Mucosa of descending colon (tissue), 3 donors: Measurements from ENCODE around the gene MRPL12. TPM values are rescaled to one million over a fixed set of nuclear protein-coding genes. Genes with fewer than 3 reads are reported as not detected.

ENCODE experiments used
- ATAC-seq: fragments of 200-7000 bp; cut with Tn5 transposase; one replicate; pipeline ENCODE4 v1.9.1; 2020; ENCODE audit warnings: mild to moderate bottlenecking, moderate library complexity
- DNase-seq, 3 donors: peaks; one replicate each; pipeline ENCODE4 v3.0.0-alpha.2; 2020
- H3K36me3 ChIP-seq: fragments of 200-600 bp; one replicate; pipeline ENCODE4 v1.8.0; 2021; ENCODE audit warnings: low read depth, mild to moderate bottlenecking
- H3K4me1 ChIP-seq: fragments of 200-600 bp; one replicate; pipeline ENCODE4 v1.8.0; 2021; ENCODE audit warnings: low read depth, mild to moderate bottlenecking
- H3K4me3 ChIP-seq: fragments of 200-600 bp; one replicate; pipeline ENCODE4 v1.8.0; 2021; ENCODE audit warnings: mild to moderate bottlenecking
- H3K9me3 ChIP-seq: fragments of 200-600 bp; one replicate; pipeline ENCODE4 v1.8.0; 2021; ENCODE audit warnings: mild to moderate bottlenecking
- intact Hi-C, 2 donors: fragments of 100-400 bp; cut with DNase I in 1 of 2; cut with micrococcal nuclease in 1 of 2; formaldehyde crosslinking; loops; one replicate each; pipeline versions ENCODE4 v1.11.0 to v1.11.1; 2022; cut with DNase I, micrococcal nuclease
- total RNA-seq, 3 donors: library from RNA; stranded (reverse); fragmentation: NEBNext Ultra II Directional in 2 of 3; extraction: Animal tissue kit (Norgen Biotek cat#: 25700) in 2 of 3; gene quantifications; one replicate each; pipeline versions ENCODE4 v1.2.1 to v1.2.4, GENCODE V29; 2021 to 2023
- TF ChIP-seq, protein P1 (sequence below): fragments of 200-600 bp; IDR thresholded peaks from one replicate; pipeline ENCODE4 v1.8.0; 2022; ENCODE audit warnings: antibody characterized with exemption, mild to moderate bottlenecking
- donor health status: DM: no; HTN: no; CAD: no; lungs with moderate emphysema.
- donor health status: DM: no; HTN: no; CAD: no.
- donor health status: DM: no; HTN: yes; CAD: no.

Gene MRPL12
- total RNA-seq, 3 donors from 2014 or later = 69.0 to 109 (median 108) TPM

DNA sequence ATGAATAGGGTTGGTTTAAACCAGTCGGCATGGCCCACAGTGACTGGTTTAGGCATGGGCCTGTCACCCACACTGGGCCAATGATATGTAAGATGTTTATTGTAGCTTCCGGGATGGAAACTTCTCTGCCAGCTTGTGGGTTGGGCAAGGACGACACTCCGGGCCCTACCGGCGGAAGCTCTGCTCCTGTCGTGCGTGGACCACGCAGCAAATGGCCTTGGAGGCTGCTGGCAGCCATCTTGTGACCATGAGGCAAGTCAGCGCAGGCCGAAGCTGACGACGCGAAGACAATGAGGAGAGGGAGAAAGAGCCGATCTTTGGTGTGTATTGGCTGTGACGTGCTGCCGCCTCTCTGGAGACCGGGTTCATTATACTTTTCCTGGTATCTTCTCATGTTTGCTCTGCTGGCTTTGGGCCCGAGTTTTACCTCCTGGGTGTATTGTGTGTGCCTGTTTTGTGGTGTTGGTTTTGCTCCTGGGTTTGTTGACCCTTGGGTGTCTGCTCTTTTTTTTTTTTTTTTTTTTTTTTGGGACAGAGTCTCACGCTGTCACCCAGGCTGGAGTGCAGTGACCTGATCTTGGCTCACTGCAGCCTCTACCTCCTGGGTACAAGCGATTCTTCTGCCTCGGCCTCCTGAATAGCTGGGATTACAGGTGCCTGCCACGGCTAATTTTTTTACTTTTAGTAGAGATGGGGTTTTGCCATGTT lies 24.3 kb downstream of the MRPL12 start:
- intact Hi-C loops = no loop called here
- no peaks in the 10 kb centered on the region for H3K36me3 ChIP-seq
- H3K4me3 ChIP-seq = no peak overlapping the region
- DNase-seq (peak; percentile 84 to 88 (median 85)), ATAC-seq (peak; percentile 88)
- TF ChIP-seq, protein P1, sequence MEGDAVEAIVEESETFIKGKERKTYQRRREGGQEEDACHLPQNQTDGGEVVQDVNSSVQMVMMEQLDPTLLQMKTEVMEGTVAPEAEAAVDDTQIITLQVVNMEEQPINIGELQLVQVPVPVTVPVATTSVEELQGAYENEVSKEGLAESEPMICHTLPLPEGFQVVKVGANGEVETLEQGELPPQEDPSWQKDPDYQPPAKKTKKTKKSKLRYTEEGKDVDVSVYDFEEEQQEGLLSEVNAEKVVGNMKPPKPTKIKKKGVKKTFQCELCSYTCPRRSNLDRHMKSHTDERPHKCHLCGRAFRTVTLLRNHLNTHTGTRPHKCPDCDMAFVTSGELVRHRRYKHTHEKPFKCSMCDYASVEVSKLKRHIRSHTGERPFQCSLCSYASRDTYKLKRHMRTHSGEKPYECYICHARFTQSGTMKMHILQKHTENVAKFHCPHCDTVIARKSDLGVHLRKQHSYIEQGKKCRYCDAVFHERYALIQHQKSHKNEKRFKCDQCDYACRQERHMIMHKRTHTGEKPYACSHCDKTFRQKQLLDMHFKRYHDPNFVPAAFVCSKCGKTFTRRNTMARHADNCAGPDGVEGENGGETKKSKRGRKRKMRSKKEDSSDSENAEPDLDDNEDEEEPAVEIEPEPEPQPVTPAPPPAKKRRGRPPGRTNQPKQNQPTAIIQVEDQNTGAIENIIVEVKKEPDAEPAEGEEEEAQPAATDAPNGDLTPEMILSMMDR = no peak
- H3K4me1 ChIP-seq = peaks cover 22% of the 10 kb centered on the region
- H3K9me3 ChIP-seq = no peaks in the 10 kb centered on the region

DNA sequence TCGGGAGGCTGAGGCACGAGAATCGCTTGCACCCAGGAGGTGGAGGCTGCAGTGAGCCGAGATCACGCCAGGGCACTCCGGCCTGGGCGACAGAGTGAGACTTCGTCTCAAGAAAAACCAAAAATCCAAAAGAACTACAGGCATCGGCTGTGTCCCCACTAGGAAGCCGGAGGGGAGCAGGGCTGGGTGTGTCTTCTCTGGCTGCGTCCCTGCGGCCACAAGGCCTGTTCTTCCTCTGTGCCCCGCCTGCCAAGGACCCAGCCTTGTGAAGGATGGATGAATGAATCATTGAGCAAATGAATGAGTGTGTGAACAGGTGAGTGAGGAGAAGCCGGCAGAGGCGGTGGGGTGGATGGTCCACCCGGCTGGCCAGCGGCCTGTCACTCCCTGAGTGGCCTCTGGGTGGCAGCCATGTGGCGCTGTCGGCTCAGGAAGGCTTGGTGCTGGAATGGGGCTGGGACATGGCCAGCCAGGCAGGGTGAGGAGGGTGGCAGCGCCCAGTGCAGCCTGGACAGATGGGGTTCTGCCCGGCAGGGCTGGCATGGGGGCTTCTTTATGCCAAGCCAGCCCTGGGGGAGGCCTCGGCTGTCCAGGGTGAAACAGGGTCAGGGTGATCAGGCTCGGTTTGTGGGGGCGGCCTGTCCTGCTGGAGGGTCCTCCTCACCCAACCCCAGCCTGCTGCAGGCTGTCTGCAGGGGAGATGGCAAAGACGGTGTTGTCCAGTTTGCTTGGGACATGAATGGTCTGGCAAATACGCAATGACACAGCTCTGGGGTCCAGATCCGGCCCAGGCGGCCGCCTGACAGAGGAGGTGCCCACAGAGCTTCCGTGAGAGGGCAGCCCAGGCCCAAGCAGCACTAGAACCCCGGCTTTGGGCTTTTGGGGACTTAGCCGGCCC lies 30.6 kb downstream of the MRPL12 start:
- peaks cover 30% of the 10 kb centered on the region for H3K4me1 ChIP-seq
- no peaks in the 10 kb centered on the region for H3K36me3 ChIP-seq
- ATAC-seq = peak; percentile 91
- TF ChIP-seq, protein P1 = peak; percentile 90
- no peaks in the 10 kb centered on the region for H3K9me3 ChIP-seq
- DNase-seq = peak; percentile 87 to 92 (median 88)
- no peak overlapping the region for H3K4me3 ChIP-seq
- intact Hi-C loops = no loop called here

DNA sequence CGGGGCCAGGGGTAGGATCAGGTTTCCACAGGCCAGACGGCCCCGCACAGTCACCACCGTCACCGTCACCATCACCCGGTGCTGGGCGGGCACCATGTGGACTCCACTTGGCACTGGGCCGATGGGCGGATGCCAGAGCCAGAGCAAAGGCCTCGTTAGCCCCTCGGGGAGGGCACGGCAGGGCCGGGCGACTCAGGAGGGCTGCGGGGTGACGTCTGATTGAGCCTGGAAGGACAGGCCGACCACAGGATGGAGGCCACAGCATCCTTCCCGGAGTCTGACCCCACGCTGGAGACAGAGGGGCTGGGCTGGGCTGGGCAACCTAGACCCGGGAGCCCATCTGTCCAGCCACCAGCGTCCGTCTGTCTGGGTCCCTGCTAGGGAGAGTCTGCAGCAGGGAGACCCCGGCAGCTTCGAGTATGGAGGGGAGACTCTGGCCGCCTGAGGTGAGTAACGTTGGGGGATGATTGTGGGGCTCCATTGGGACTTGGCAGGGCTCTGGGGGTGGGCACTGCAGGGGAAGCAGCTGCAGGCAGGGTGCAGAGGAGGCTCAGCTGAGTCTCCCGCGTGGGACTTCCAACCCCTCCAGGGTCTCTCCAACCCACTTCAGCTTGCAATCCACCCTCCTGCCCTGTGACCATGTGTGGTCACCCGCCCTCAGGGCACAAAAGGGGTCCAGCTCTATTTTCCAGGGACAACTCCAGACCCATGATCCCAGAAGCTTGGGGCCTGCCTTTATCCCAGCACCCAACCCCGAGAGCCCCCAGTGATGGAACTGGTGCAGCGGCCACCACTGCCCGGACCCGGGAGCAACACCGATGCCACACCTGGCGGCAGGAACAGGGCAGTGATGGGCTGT lies 31.5 kb downstream of the MRPL12 start:
- H3K36me3 ChIP-seq = no peaks in the 10 kb centered on the region
- peaks cover 30% of the 10 kb centered on the region for H3K4me1 ChIP-seq
- DNase-seq (peak; percentile 88 to 92 (median 91)), ATAC-seq (peak; percentile 73)
- H3K4me3 ChIP-seq = no peak overlapping the region
- TF ChIP-seq, protein P1 = no peak
- no peaks in the 10 kb centered on the region for H3K9me3 ChIP-seq
- intact Hi-C loops = no loop called here

DNA sequence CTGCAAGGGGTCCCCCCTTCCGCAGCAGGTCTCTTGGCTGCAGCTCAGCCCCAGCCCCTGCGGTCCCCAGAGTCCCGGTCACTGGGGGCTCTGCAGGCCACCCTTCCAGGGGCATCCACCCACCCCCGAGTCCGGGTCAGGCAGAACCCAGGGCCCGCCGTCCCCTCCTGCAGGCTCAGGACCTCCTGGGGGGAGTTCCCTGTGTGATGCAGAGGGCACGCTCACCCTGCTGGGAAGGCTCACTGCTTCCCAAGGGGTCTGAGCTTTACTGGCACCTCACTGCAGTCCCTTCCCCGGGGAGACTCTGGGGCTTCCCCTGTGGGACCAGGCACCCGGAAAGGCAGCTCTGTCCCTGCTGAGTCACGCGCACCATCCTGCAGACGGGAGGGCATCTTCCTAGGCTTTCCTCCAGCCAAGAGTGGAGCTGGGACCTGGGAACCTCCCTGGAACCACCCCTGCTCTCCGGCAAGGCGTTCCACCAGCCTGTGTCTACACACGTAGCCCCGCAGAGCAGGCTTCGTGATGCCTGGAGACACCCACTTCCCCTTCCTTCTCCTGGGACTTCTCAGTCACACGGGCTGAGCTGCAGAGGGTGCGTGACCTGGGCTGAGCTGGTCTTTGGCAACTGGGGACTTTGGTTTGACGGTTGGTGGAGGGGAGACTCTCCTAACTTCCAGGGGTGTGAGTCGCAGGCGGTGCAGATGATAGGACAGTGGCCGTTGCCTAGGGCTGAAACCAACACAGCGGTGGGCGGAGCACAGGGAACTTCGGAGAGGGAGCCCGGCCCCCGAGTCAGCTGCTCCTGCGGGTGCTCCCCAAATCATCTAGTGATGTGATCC lies 32.3 kb downstream of the MRPL12 start:
- Histone ChIP-seq H3K36me3 (no peaks in the 10 kb centered on the region), H3K4me1 (peaks cover 30% of the 10 kb centered on the region), H3K9me3 (no peaks in the 10 kb centered on the region), H3K4me3 (no peak overlapping the region)
- intact Hi-C loops = no loop called here
- ATAC-seq (peak; percentile 64), DNase-seq (peak; percentile 60 to 75 (median 73))
- TF ChIP-seq, protein P1 = no peak
